Right forelimb (tissue), 1 donor: ENCODE measurements around the gene CMPK1.
A peak's percentile ranks its signal among the peaks of the same experiment; 100 is the strongest.
"Not testable (repeated sequence)": the region's sequence is repeated elsewhere in the genome, so short reads cannot be mapped to it uniquely, and the experiment has no call there.

Experiments used
- DNase-seq: peaks from one replicate; pipeline ENCODE4 v3.0.0-alpha.2; 2018

The CMPK1 gene

DNA sequence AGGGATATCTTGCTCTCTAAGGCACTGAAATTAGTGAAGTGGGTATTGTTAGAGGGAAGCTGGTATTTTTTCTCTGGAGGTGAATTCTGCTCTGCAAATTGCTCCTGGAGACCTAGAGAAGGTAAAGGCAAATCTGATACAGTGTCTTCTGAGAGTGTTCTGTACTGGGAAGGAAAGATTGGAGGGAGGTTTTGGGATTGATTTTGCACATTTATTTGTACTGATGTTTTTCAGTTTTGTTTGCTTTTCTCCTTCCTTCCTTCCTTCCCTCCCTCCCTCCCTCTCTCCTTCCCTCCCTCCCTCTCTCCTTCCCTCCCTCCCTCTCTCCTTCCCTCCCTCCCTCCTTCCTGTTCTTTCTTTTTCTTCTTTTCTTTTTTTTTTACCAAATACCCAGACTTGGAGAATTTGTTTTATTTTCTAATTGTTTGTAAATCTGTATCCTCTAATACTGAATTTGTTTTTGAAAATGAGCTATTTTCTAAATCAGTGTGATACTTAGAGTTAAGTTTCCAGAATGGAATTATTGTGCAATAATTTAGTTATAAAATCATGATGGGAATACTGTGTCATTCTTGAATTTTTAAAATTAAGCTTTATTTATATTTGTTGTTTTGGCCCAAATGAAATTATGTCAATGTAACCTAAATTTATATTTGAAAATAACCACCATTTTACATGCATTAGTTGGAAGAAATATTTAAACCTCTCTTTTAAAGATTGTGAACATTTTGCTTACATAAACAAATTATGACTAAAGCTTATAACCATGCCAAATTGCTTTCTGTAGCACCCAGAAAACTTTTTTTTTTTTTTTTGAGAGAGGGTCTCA is 4.9 kb downstream of the CMPK1 start:
- no peak for DNase-seq

DNA sequence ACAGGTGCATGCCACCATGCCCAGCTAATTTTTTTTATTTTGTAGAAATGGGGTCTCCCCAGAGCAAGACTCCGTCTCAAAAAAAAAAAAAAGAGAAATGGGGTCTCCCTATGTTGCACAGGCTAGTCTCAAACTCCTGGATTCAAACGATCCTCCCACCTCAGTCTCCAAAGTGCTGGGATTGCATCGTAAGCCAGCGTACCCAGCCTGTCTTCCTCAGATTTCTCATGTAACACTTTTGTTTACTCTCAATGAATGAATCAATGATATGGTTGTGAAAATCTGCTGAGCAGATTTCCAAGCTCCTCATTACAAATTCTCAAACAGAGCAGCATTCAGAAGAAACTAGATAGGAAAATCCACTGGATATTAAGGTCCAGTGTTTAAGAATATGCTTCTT is 6.6 kb downstream of the CMPK1 start:
- DNase-seq: no peak

DNA sequence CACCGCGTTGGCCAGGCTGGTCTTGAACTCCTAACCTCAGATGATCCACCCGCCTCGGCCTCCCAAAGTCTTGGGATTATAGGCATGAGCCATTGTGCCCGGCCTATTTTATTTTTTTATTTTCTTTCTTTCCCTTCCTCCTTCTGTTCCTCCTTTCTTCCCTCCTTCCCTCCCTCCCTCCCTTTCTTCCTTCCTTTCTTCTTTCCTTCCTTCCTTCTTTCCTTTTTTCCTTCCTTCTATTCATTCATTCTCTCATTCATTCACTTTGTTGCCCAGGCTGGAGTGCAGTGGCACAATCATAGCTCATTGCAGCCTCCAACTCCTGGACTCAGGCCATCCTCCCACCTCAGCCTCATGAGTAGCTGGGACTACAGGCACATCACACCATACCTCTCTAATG is 13.4 kb downstream of the CMPK1 start:
- DNase-seq: not testable (repeated sequence)

DNA sequence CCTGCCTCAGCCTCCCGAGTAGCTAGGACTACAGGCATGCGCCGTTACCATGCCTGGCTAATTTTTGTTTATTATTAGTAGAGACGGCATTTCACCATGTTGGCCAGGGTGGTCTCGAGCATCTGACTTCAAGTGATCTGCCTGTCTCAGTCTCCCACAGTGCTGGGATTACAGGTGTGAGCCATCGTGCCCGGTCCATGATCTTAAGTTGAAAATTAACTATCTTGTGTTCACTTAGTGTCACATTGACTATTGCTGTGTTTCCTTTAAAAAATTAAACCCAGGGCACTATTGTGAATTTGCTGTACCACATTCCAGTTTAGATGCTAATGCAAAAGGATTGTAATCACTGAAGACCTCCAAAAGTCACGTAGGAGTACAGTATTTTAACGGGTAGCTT is 14.1 kb downstream of the CMPK1 start:
- DNase-seq: no peak

DNA sequence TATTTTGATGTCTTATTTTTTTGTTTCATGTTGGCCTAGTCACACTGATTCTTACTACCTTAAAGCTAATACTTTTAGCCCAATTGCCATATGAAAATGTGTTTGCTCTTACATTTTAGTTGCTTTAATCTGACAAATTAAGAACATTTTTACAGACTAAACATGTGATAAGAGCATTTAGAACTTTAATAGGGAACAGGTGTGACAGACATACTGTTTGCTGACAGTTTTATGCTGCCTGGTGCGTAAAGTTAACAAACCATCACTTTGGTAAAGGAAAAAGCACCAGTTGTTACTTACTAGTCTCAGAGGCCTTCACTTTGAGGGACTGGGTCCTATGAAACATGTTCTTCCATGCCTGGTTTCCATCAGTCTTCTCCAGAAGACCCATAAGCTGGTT is 14.7 kb downstream of the CMPK1 start:
- DNase-seq: no peak

DNA sequence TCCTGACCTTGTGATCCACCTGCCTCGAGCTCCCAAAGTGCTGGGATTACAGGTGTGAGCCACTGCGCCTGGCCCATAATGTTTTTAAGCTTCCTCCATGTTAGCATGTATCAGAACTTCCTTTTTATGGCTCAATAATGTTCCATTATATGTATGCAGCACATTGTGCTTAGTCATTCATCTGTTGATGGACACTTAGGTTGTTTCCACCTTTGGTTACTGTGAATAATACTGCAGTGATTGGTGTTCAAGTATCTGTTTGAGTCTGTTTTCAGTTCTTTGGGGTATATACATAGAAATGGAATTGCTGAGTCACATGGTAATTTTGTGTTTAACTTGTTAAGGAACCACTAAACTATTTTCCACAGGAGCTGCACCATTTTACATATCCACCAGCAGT is 17.7 kb downstream of the CMPK1 start:
- no peak for DNase-seq

DNA sequence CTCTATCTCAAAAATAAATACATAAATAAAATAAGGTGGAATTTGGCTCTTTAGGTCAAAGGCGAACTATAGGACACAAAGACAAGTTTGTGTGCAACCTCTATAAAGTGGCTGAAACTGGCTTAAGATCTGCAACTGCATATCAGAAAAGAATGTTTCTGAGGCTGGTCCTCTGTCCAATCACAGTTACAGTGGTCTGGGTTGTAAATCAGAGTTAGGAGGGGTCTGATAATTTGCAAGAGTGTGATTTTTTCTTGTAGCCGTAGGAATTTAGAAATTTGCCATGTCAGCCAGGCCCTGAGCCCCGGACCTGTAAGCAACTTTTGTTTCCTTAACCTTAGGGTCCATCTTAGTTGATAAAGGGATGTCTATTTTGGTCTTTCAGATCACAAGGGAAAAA is 27.8 kb downstream of the CMPK1 start:
- DNase-seq: no peak

DNA sequence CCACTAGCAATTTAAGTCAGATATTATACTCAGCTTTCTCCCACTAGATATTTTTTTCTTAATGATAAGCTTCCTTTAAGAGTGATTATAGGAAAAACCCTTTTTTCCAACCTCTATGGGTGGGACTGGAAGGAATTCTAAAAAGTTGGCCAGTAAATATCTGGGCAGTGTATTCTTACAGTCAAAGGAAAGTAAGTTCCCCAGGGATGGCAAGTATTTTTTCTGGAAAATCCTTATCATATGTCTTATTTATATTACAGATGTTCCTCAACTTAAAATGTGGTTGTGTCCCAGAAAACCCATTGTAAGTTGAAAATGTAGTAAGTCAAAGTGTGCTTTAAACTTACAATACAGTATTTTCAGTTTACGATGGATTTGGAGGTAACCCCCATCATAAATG is 29.2 kb downstream of the CMPK1 start:
- DNase-seq: no peak

DNA sequence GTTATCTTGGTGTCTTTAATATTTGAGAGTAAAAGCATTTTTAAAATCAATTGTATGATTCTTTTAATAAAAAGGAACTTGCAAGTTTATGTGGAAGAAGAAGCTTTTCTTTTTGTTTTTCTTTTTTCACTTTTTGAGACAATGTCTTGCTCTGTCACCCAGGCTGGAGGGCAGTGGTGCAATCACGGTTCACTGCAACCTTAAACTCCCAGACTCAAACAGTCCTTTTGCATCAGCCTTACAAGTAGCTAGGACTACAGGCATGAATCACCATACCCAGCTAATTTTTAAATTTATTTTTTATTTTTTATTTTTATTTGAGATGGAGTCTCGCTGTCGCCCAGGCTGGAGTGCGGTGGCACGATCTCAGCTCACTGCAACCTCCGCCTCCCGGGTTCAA is 34.1 kb downstream of the CMPK1 start:
- no peak for DNase-seq

DNA sequence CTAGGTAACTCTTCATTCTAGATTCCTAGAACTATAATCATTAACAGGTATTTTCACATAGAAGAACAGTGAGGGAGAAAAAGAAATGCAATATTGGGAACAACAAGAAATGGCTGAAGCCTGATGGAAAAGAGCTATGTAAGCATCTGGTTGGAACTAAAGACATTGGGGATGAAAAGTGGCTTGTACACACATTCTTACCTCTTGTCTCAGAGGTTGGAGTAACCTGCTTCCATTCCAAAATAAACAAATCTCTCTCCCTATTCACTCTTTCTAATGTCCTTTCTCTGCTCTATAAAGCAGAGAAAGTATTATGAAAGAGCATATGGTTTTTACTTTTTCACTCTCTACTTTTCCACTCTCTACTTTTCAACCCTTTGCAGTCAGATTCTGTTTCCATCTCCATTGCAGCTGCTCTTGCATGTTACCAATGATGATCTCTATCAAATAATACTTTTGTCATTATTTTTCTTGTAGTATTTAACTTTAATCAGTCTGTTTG is 37.5 kb downstream of the CMPK1 start:
- no peak for DNase-seq

DNA sequence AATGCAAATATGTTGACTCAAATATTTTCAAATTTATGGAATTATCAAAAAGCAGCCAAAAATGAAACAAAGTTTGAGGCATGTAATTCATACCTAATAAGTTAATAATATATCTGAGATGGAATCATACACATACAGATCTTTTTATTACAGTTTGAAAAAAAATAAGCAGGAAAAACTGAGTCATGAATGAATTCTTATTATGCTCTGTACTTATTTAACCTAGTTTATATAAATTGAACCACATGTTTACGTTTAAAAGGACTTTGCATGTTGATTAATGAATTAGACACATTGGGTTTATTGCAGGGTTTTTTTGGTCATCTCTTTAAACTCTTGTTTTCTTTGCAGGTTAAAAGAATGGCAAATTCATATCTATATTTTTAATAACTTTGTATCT is 40.9 kb downstream of the CMPK1 start:
- no peak for DNase-seq

DNA sequence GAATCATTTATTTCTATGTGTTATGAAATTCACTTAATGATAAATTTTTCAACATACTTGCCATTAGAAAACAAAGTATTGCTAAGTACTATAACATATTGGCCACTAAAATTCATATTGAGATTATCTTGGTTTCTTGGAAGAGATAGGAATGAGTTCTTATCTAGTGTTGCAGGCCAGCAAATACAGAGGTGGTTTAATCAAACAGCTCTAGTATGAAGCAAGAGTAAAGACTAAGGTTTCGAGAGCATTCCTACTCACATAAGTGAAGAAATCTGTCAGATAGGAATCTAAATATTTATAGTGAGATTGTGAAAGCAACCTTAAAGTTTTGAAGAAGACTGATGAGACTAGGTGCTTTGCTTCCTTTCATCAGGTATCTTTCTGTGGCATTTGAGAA is 44.6 kb downstream of the CMPK1 start:
- DNase-seq: no peak

DNA sequence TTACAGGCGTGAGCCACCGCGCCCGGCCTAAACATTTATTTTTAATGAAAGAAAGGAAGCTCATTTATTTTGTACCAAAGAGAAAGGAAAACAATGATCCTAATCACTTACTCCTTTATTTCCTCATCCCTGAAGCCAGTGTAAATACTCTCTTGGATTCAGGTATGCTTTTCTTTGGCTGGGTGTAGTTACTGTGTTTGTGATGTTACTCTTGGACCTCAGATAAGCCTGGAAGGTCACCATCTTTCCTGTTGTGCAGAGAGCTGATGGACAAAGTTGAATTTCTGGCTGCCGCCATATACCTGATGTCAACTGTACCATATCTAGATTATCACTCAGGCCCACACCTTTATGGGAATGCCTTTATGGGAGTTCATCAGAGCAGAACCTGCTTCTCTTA is 47.1 kb downstream of the CMPK1 start:
- no peak for DNase-seq

DNA sequence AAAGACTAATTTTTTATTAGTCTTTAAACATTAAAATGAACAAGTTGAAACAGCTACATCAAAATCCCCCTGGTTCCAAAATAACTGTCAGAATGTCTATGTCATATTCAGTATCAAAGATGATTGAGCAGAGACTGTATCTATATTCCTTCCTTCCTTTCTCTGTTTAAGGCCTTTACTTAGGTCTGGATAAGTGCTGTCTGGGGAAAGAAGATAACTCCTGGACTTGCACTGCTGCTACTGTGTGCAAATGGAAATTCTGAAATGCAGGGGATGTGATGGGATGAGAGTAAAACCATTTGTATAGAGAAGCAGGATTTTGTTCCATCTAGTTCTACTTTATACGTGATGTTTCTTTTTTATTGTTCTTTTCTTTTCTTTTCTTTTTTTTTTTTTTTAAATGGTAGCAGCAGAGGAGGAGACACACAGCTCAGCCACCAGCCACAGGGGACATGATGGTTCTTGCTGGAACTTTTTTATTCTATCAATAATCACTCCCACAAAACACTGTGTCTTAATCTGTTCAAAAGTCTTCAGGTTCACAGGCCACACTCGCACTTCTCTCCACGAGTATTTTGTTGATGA is 48.9 kb downstream of the CMPK1 start:
- no peak for DNase-seq

DNA sequence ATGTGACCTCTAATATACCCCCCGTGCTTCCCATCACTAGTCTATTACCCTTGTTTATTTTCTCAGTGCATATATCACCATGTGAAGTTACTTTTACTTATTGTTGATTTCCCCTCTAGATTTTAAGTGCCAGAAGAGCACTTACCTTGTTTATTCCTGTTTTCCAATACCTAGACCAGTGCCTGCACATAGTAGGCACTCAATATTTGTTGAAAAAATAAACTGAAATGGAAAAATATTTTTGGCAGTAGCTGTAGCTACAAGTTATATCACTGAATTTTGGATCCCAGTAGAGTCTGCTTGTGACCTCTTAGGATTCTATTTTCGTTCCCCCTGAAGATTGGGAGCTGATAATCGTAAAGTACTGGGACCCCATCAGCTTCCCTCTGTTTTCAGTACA is 50.5 kb downstream of the CMPK1 start:
- no peak for DNase-seq

DNA sequence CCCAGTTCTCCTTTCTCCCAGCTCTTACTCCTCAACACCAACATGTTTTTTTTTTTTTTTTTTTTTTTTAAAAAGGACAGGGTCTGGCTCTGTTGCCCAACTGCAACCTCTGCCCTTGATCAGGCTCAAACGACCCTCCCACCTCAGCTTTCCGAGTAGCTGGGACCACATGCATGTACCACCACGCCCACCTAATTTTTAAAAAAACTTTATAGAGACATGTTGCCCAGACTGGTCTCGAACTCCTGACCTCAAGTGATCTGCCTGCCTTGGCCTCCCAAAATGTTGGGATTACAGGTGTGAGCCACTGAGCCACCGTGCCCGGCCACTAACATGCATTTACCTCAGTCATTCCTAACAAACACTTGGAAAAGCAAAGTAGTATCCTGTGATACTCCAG is 51.4 kb downstream of the CMPK1 start:
- no peak for DNase-seq

DNA sequence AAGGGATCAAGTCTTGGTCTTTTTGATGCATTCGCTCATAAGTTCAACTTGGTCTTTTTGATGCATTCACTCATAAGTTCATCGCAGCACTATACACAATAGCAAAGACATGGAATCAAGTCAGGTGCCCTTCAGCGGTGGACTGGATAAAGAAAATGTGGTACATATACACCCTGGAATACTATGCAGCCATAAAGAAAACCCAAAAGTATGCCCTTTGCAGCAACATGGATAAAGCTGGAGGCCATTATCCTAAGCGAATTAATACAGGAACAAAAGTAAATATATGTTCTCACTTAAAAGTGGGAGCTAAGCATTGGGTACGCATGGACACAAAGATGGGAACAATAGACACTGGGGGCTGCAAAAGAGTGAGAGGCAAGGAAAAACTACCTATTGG is 52.7 kb downstream of the CMPK1 start:
- DNase-seq: no peak

DNA sequence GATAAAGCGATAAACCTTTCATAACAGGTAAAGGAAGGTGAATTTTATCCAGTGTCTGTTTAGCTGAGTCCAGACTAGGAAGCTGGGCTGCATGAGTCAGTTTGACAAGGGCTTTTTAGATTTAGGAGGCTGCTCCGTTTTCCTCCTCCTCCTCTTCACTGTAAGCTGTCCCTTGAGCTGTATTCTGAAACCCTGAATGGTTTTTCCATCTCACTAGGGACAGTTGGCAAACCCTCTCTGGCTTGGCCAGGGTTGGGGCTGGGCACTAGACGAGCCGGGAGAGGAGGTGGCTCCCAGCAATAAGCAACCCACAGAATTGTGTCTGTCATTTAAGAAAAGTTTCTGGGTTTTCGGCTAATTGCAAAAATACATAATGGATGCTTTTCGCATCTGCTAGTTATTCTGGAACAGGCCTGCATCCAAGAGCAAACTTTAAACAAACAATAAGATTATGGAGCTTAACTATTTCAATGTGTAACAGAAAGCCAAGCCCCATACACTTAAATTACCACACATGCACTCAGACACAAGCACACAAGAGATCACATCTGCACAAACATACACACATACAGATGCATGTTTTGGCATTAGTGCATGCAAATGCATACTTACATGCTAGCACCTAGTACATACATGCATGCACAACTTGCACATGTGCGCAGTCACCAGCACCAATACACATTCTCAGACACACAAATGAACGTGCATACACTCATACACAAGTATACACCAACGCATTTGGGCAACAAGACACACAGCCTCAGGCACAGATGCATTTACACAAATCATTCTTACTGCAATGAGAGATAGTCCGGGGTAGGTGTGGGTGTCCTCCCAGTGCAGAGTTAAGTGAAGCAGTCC is 54.7 kb downstream of the CMPK1 start:
- DNase-seq: peak; percentile 61

DNA sequence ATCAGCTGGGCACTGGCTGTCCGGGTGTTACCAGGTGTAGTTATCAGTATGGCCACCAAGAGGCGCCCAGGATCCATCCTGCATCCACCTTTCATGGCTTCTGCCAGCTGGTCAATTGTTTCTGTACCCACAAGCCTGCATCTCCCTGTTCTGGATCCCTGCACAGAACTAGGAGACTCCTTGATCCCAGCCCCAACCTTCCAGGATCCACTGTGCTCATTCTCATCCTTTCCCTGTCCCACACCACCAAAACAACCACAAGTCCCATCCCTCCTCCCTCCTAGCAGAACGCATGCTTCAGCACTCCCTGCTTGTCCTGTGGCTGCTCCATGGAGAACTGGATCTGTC is 55.3 kb downstream of the CMPK1 start:
- peak; percentile 67 for DNase-seq

DNA sequence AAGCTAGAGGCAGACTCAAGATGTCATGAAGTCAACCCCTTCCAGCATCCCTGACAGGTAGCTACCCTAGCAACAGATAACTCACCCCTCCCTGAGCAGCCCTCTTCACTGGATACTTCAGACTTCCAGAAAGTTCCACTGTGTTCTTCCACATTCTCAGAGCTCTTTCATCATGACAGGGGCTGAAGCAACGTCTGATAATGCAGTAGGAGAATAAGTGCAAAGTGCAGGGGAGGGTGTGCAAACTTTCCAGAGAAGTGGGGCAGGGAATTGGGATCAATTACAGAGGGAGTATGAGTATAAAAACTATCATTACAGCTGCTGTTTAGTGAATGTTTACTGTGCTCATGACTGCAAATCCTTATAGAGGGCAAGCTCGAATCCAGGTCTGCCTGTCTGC is 56.1 kb downstream of the CMPK1 start:
- no peak for DNase-seq

DNA sequence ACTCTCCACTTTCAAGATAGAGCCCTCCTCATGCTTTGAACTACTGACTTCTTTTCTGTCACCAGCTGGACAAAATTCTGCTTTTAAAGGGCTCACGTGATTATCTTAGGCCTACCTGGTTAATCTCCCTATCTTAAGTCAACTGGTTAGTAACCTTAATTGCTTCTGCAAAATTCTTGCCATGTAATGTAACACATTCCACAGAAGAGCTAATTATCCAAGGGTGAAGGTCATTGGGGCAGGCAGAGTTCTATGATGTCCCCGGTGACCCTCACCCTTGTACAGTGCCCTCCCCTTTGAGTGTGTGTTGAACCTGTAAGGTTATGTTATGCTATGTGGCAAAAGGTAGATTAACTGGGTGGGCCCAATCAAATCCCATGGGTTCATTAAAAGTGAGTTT is 57.3 kb downstream of the CMPK1 start:
- no peak for DNase-seq

DNA sequence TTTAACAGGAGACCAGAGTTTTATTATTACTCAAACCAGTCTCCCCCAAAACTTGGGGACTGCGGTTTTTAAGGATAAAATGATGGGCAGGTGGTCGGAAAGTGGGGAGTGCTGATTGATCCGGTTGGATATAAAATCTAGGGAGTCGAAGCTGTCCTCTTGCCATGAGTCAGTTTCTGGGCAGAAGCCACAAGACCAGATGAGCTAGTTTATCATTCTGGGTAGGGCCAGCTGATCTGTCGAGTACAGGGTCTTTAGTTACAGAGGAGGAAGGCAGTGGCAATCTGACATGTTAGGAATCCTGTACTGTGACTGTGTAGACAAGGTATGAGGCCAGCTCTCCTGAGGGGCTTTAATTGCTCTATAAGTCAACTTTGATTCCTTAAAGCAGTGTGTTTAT is 59.6 kb downstream of the CMPK1 start:
- no peak for DNase-seq

DNA sequence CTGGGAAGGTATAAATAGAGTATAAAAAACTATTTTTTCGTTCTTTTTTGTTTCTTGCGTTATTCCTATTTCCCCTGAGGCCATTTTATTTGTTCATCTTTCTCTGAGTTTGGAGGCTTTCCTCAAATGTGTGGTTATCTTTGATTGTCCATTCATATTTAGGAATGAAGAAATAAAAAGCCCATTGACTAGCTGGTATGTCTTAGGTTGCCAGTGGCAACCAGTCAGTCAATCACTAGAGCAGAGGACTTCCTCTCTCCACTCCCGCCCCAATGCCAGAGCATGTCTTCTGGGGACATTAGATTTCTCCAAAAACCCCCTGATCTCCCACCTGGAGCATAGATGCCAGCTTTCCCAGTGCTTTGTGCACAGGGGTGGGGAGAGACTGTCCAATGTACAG is 61.8 kb downstream of the CMPK1 start:
- DNase-seq: no peak

DNA sequence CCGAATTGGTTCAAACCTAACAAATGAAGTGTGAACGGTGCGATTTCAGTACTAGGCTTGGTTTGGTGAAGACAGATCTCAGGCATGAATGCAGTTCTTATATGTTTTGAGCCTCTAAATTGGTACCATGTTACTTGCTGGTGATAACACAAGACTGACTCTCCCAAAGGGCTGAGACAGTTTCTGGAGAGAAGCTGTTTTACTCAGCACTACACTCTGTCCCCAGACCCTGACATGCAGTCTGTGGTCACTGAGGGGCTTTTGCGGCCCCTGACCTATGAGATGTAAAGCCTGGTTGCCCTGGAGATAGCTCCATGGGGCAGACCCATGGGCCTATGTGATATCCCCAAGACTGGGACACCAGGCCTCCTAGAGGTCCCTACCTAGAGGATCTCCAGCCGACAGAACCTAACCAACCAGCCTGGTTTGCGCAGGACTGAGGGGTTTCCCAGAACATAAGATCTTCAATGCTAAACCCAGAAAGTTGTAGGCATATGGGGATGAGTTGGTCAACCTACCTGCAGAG is 63.1 kb downstream of the CMPK1 start:
- DNase-seq: no peak
